ENCODE results near the gene ADGRD1.

DNA sequence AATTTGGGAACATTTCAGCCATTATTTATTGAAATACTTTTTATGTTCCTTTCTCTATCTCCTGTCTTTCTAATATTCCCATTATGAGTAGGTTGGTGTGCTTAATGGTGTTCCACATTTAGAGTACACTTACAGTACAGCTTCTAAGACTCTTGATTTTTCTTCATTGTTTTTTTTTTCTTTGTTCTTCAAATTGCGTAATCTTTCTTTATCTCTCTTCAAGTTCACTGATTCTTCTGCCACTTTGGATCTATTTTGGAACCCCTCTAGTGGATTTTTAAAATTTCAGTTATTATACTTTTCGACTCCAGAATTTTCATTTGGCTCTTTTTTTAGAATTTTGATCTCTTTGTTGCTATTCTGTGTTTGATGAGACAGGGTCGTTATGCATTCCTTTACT lies 157.7 kb downstream of the ADGRD1 start:
- TF ChIP-seq, protein P1, sequence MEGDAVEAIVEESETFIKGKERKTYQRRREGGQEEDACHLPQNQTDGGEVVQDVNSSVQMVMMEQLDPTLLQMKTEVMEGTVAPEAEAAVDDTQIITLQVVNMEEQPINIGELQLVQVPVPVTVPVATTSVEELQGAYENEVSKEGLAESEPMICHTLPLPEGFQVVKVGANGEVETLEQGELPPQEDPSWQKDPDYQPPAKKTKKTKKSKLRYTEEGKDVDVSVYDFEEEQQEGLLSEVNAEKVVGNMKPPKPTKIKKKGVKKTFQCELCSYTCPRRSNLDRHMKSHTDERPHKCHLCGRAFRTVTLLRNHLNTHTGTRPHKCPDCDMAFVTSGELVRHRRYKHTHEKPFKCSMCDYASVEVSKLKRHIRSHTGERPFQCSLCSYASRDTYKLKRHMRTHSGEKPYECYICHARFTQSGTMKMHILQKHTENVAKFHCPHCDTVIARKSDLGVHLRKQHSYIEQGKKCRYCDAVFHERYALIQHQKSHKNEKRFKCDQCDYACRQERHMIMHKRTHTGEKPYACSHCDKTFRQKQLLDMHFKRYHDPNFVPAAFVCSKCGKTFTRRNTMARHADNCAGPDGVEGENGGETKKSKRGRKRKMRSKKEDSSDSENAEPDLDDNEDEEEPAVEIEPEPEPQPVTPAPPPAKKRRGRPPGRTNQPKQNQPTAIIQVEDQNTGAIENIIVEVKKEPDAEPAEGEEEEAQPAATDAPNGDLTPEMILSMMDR (IDR thresholded peaks at IDR 0.05): no peak
- TF ChIP-seq USF2 (CRISPR knock-in tag; IDR thresholded peaks at IDR 0.05) (no peak), ZNF416 (CRISPR knock-in tag; IDR thresholded peaks at IDR 0.05) (no peak)
- TF ChIP-seq, protein P2, sequence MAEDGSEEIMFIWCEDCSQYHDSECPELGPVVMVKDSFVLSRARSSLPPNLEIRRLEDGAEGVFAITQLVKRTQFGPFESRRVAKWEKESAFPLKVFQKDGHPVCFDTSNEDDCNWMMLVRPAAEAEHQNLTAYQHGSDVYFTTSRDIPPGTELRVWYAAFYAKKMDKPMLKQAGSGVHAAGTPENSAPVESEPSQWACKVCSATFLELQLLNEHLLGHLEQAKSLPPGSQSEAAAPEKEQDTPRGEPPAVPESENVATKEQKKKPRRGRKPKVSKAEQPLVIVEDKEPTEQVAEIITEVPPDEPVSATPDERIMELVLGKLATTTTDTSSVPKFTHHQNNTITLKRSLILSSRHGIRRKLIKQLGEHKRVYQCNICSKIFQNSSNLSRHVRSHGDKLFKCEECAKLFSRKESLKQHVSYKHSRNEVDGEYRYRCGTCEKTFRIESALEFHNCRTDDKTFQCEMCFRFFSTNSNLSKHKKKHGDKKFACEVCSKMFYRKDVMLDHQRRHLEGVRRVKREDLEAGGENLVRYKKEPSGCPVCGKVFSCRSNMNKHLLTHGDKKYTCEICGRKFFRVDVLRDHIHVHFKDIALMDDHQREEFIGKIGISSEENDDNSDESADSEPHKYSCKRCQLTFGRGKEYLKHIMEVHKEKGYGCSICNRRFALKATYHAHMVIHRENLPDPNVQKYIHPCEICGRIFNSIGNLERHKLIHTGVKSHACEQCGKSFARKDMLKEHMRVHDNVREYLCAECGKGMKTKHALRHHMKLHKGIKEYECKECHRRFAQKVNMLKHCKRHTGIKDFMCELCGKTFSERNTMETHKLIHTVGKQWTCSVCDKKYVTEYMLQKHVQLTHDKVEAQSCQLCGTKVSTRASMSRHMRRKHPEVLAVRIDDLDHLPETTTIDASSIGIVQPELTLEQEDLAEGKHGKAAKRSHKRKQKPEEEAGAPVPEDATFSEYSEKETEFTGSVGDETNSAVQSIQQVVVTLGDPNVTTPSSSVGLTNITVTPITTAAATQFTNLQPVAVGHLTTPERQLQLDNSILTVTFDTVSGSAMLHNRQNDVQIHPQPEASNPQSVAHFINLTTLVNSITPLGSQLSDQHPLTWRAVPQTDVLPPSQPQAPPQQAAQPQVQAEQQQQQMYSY (CRISPR knock-in tag; IDR thresholded peaks at IDR 0.05): no peak

All from WTC11 (cell line).